A673 (cell line): Measurements from ENCODE around the gene CFAP61.

Experiments used
- CTCF ChIP-seq: fragments of 300-800, 200-600 bp; sonication (generic); conservative IDR thresholded peaks from 2 replicates; pipeline ENCODE4 v1.5.1; 2017; ENCODE audit warnings: low read depth, mild to moderate bottlenecking, antibody characterized with exemption, low read length, moderate library complexity, mixed read lengths
- EZH2 ChIP-seq: fragments of 200-600 bp; sonication (generic); IDR thresholded peaks from 2 replicates; pipeline ENCODE4 v1.6.1; 2017; ENCODE audit warnings: borderline replicate concordance, low read depth, mild to moderate bottlenecking, mixed read lengths, antibody characterized with exemption, low read length; ENCODE audit not compliant: poor library complexity, severe bottlenecking

- TF ChIP-seq CTCF (no peak), EZH2 (no peak)
These were observed 339.4 kb downstream of the CFAP61 start for GRCh38 chr20:20391766-20392165.
